Adrenal gland (tissue), 12 donors: ENCODE measurements around the gene ARHGEF10L. TPM values are rescaled to one million over a fixed set of nuclear protein-coding genes. Genes with fewer than 3 reads are reported as not detected.
"Not testable (repeated sequence)": the region's sequence is repeated elsewhere in the genome, so short reads cannot be mapped to it uniquely, and the experiment has no call there.

Experiments used
- DNase-seq, 7 donors: peaks; one replicate each; pipeline ENCODE4 v3.0.0-alpha.2; 2019 to 2020
- H3K27ac ChIP-seq, 5 donors: fragments of 200-600 bp; sonication (generic) in 4 of 5; 1 replicate in 3 of 5; 2 replicates in 2 of 5; pipeline versions ENCODE4 v1.5.1 to v1.8.0; 2016 to 2020; ENCODE audit warnings: mild to moderate bottlenecking in 1 of 5
- H3K27me3 ChIP-seq: fragments of 200-600 bp; 2 replicates; pipeline ENCODE4 v1.8.0; 2021
- H3K36me3 ChIP-seq, 2 donors: fragments of 200-600 bp; replicated peaks in 1 of 2; 1 replicate in 1 of 2; 2 replicates in 1 of 2; pipeline versions ENCODE4 v1.5.1 to v1.8.0; 2018 to 2022
- H3K4me1 ChIP-seq, 2 donors: fragments of 200-600 bp; replicated peaks in 1 of 2; 1 replicate in 1 of 2; 2 replicates in 1 of 2; pipeline versions ENCODE4 v1.5.1 to v1.8.0; 2018 to 2021
- H3K4me3 ChIP-seq, 4 donors: fragments of 200-600 bp; sonication (generic) in 3 of 4; one replicate each; pipeline ENCODE4 v1.5.1; 2016 to 2018
- H3K9me3 ChIP-seq, 3 donors: fragments of 200-600 bp; sonication (generic) in 1 of 3; replicated peaks in 1 of 3; 1 replicate in 2 of 3; 2 replicates in 1 of 3; pipeline versions ENCODE4 v1.5.1 to v1.8.0; 2016 to 2021
- POLR2A ChIP-seq, 2 donors: fragments of 450-650 bp; IDR thresholded peaks; one replicate each; pipeline ENCODE4 v1.6.1; 2017; ENCODE audit warnings: antibody characterized with exemption in 2 of 2, mild to moderate bottlenecking in 2 of 2, moderate library complexity in 1 of 2
- WGBS, 4 donors: extraction: QIAGEN DNeasy Blood & Tissue Kit in 2 of 4; methylation state at CpG; one replicate each; pipeline versions ENCODE4 v1.1.5 to v1.1.7; 2013 to 2017; 5-methylcytosine and 5-hydroxymethylcytosine counted together
- intact Hi-C, 2 donors: fragments of 100-400 bp; cut with DNase I; formaldehyde crosslinking; loops; one replicate each; pipeline versions ENCODE4 v1.14.1 to v1.15.0; 2022 to 2023
- polyA plus RNA-seq, 3 donors: library from polyadenylated mRNA; stranded (reverse); fragments of 200-250 nt in 2 of 3; fragments of 350-450 nt in 1 of 3; fragmentation: Illumina TruSeq in 1 of 3; extraction: RNeasy Lipid Tissue Mini Kit (QIAGEN cat#74804) in 1 of 3; gene quantifications; one replicate each; pipeline ENCODE4 v1.2.3, GENCODE V29; 2013 to 2014
- total RNA-seq, 9 donors: library from RNA; depleted of rRNA in 4 of 9; stranded (reverse); fragments of >200 nt in 4 of 9; fragments of 120-200 nt in 1 of 9; fragmentation: NEBNext Ultra II Directional in 1 of 9; extraction: Animal tissue kit (Norgen Biotek cat#: 25700) in 1 of 9; gene quantifications; one replicate each; pipeline versions ENCODE4 v1.1.0 to v1.2.4, GENCODE V29; 2013 to 2023
- TF ChIP-seq, protein P1 (sequence below), 6 experiments: fragments of 450-650 bp in 4 of 6; fragments of 200-600 bp in 2 of 6; sonication (generic) in 1 of 6; IDR thresholded peaks; 1 replicate in 5 of 6; 2 replicates in 1 of 6; pipeline versions ENCODE4 v1.5.1 to v1.8.0; 2016 to 2021; ENCODE audit warnings: antibody characterized with exemption in 6 of 6, mild to moderate bottlenecking in 2 of 6, moderate library complexity in 1 of 6
- donor health status: healthy with polysubstance abuse.
- donor health status: Bipolar disorder and iron deficiency.
- donor health status: DM: yes; HTN: yes; CAD: no.
- donor health status: DM: no; HTN: no; CAD: no.
- donor health status: DM: no; HTN: no; CAD: no.
- donor health status: DM: yes; HTN: yes; CAD: no.

ARHGEF10L gene
- total and polyA plus RNA-seq, 12 donors = 1.7 to 54.9 (median 30.1) TPM

DNA sequence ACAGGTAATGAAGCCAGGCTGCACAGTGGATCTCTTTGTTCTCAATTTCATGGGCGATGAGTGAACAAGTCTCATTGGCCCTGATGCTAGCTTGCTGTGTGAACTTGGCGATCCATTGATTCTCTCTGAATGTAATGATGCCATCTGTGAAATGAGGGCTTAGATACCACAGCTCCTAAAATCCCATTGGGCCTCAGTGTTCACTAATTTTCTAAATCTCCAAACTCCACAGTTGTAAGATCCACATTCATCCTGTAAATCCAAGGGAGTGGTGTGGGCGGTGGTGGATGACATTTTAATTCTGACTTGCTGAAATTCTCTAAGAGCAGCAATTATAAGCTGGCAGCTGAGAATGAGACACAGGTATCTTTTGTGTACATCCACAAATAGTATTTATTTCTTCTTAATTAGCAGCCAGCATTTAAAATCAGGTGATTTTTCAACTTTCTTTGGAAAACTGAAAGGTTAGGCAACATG lies 206.0 kb downstream of the ARHGEF10L start:
- Histone ChIP-seq H3K9me3 (no peaks in the 10 kb centered on the region), H3K4me1 (no peaks in the 10 kb centered on the region), H3K36me3 (no peaks in the 10 kb centered on the region), H3K27me3 (peaks cover 4% of the 10 kb centered on the region), H3K27ac (no peak overlapping the region), H3K4me3 (no peak overlapping the region)
- DNase-seq = no peak
- 90 to 94% (median 93%) methylated on average over 3 of the region's 3 CpGs for WGBS, 4 donors
- no peak for TF ChIP-seq POLR2A (IDR thresholded peaks at IDR 0.05)
- TF ChIP-seq, protein P1, sequence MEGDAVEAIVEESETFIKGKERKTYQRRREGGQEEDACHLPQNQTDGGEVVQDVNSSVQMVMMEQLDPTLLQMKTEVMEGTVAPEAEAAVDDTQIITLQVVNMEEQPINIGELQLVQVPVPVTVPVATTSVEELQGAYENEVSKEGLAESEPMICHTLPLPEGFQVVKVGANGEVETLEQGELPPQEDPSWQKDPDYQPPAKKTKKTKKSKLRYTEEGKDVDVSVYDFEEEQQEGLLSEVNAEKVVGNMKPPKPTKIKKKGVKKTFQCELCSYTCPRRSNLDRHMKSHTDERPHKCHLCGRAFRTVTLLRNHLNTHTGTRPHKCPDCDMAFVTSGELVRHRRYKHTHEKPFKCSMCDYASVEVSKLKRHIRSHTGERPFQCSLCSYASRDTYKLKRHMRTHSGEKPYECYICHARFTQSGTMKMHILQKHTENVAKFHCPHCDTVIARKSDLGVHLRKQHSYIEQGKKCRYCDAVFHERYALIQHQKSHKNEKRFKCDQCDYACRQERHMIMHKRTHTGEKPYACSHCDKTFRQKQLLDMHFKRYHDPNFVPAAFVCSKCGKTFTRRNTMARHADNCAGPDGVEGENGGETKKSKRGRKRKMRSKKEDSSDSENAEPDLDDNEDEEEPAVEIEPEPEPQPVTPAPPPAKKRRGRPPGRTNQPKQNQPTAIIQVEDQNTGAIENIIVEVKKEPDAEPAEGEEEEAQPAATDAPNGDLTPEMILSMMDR (IDR thresholded peaks at IDR 0.05) = no peak
- intact Hi-C loops = no loop called here

DNA sequence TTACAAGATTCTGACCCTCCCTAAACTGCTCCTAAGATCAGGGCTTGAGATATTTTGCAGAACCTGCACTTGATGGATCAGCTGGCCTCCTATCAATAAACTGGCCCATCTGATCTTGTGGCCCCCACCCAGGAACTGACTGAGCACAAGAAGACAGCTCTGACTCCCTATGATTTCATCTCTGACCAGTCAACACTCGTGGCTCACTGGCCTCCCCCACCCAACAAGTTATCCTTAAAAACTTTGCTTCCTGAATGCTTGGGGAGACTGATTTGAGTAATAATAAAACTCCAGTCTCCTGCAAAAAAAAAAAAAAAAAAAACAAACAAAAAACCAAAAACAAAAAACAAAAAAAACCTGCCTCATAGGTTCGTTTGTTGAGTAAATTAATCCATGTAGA lies 206.8 kb downstream of the ARHGEF10L start:
- DNase-seq, H3K4me3 ChIP-seq, H3K4me1 ChIP-seq, intact Hi-C loops, H3K36me3 ChIP-seq, H3K27ac ChIP-seq, H3K9me3 ChIP-seq, H3K27me3 ChIP-seq: not testable (repeated sequence)
- 64 to 84% (median 73%) methylated on average over 2 of the region's 2 CpGs for WGBS, 4 donors

DNA sequence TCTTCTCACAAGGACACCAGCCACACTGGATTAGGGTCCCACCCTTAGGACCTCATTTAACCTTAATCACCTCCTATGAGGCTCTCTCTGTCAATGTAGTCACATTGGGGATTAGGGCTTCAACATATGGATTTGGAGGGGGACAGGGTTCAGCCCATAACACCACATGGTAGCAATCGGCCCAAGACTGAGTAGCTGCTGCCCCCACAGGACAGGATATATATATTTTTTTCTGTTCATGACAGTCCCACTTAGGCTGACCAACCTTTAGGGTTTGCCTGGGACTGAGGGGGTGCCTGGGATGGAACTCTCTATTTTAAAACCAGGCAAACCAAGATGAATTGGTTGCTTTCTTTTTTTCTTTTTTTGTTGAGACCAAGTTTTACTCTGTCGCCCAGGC lies 207.4 kb downstream of the ARHGEF10L start:
- H3K9me3 ChIP-seq = no peaks in the 10 kb centered on the region
- 62 to 88% (median 81%) methylated on average over 2 of the region's 2 CpGs for WGBS, 4 donors
- H3K27me3 ChIP-seq = no peaks in the 10 kb centered on the region
- H3K36me3 ChIP-seq = no peaks in the 10 kb centered on the region
- DNase-seq = no peak
- TF ChIP-seq POLR2A (IDR thresholded peaks at IDR 0.05) = no peak
- TF ChIP-seq, protein P1 (IDR thresholded peaks at IDR 0.05) = no peak
- intact Hi-C loops = no loop called here
- H3K4me3 ChIP-seq = no peak overlapping the region
- no peak overlapping the region for H3K27ac ChIP-seq
- H3K4me1 ChIP-seq = no peaks in the 10 kb centered on the region

Other genes with a start within 250 kb of the ARHGEF10L start
- under 1 TPM in 4 of 9 donors, not detected in 5; 0.17 to 0.61 (median 0.40) TPM for gene PADI4, start 231.5 kb upstream of the ARHGEF10L start, total RNA-seq
- under 1 TPM; 0.05 to 0.72 (median 0.27) TPM for gene PADI4, start 231.5 kb upstream of the ARHGEF10L start, polyA plus RNA-seq
- not detected for gene PADI6, start 167.5 kb upstream of the ARHGEF10L start, total RNA-seq
- gene PADI6, start 167.5 kb upstream of the ARHGEF10L start, polyA plus RNA-seq = not detected
- gene RCC2, start 100.0 kb upstream of the ARHGEF10L start, total RNA-seq = 10 to 100 TPM; 23.5 to 38.3 (median 30.6) TPM
- 10 to 100 TPM; 19.3 to 30.2 (median 26.7) TPM for gene RCC2, start 100.0 kb upstream of the ARHGEF10L start, polyA plus RNA-seq
- gene ACTL8, start 215.6 kb downstream of the ARHGEF10L start, total RNA-seq = not detected
- gene ACTL8, start 215.6 kb downstream of the ARHGEF10L start, polyA plus RNA-seq = not detected